ENCODE results near the gene CDK19.

- TF ChIP-seq CTCF (conservative IDR thresholded peaks at IDR 0.05) (no peak), EZH2 (IDR thresholded peaks at IDR 0.05; ENCODE audit: low read depth) (no peak)
These were observed 195.2 kb downstream of the CDK19 start for GRCh38 chr6:110620065-110620464.

Measured in PC-9 (cell line).